ENCODE data around the gene RNF2.

GRCh38 chr1:185058110-185058509, 12.8 kb downstream of the RNF2 start:
- TF ChIP-seq CTCF (IDR thresholded peaks at IDR 0.05): no peak
- no peak for TF ChIP-seq RFX5 (IDR thresholded peaks at IDR 0.05; ENCODE audit: low read length)
- no peak for TF ChIP-seq FOXM1 (IDR thresholded peaks at IDR 0.05; ENCODE audit: low read depth)
- no peak for TF ChIP-seq GABPA (IDR thresholded peaks at IDR 0.05; ENCODE audit: low read depth)
- TF ChIP-seq EP300 (IDR thresholded peaks at IDR 0.05; ENCODE audit: borderline replicate concordance in 1 of 2, low read depth in 1 of 2, low read length in 1 of 2): no peak
- no peak for TF ChIP-seq TEAD4 (IDR thresholded peaks at IDR 0.05; ENCODE audit: borderline replicate concordance, insufficient read depth)
- TF ChIP-seq TAF1 (IDR thresholded peaks at IDR 0.05; ENCODE audit: borderline replicate concordance, low read depth, low read length): no peak
